Endothelial cell of umbilical vein (primary cell): ENCODE results near the gene AUTS2. TPM values are rescaled to one million over a fixed set of nuclear protein-coding genes. Genes with fewer than 3 reads are reported as not detected.

Experiments used
- BruUV-seq: library from RNA; stranded (reverse); fragments of 400-500 nt; replicated peaks from 2 replicates; lab custom pipeline; 2021; lab: Mats Ljungman, UMichigan
- CTCF ChIA-PET: fragments of 300-600, 350-600 bp; sonication (Branson Sonifier 250); formaldehyde crosslinking; loops from one replicate; lab custom pipeline; 2021; ENCODE audit warnings: antibody characterized with exemption, inconsistent platforms; lab: Charles Lee
- POLR2A ChIA-PET: fragments of 300-600, 350-600 bp; sonication (Branson Sonifier 250); formaldehyde crosslinking; loops from one replicate; lab custom pipeline; 2021; ENCODE audit warnings: antibody characterized with exemption, inconsistent platforms; lab: Charles Lee
- DNase-seq: peaks from one replicate; pipeline ENCODE4 v3.0.0-alpha.2; 2011; ENCODE audit warnings: low read depth, low spot score
- FAIRE-seq: peaks from 2 replicates; lab custom pipeline; 2011; peaks lifted over from hg19 to GRCh38; lab: Jason Lieb, UNC
- H2AFZ ChIP-seq: 2 replicates; pipeline ENCODE4 v1.6.0; 2012; ENCODE audit warnings: low read depth, low read length, control low read depth, inconsistent platforms
- H3K27ac ChIP-seq: 2 replicates; pipeline ENCODE4 v1.5.1; 2011; ENCODE audit warnings: low read depth, mild to moderate bottlenecking, control low read depth, low read length, moderate library complexity; ENCODE audit not compliant: insufficient read depth
- H3K27me3 ChIP-seq, 2 experiments: 2 replicates each; pipeline versions ENCODE4 v1.6.0 to v1.6.1; 2011; ENCODE audit warnings: low read length in 2 of 2, mixed read lengths in 1 of 2; ENCODE audit not compliant: control insufficient read depth in 2 of 2, insufficient read depth in 2 of 2
- H3K36me3 ChIP-seq, 2 experiments: 2 replicates in 1 of 2; 3 replicates in 1 of 2; pipeline ENCODE4 v1.5.1; 2011; ENCODE audit warnings: low read length in 2 of 2, mild to moderate bottlenecking in 1 of 2, moderate library complexity in 1 of 2; ENCODE audit not compliant: control insufficient read depth in 2 of 2, insufficient read depth in 2 of 2; ENCODE audit errors: extremely low read depth in 1 of 2
- H3K4me1 ChIP-seq: 3 replicates; pipeline ENCODE4 v1.5.1; 2011; ENCODE audit warnings: mild to moderate bottlenecking, low read length; ENCODE audit not compliant: control insufficient read depth, insufficient read depth; ENCODE audit errors: extremely low read depth
- H3K4me2 ChIP-seq: 2 replicates; pipeline ENCODE4 v1.6.1; 2011; ENCODE audit warnings: low read length, control low read depth, mixed read lengths; ENCODE audit not compliant: insufficient read depth
- H3K4me3 ChIP-seq, 3 experiments: fragments of 200-600 bp in 1 of 3; sonication (generic), shearing (Covaris generic) in 1 of 3; replicated peaks in 1 of 3; 2 replicates each; pipeline ENCODE4 v1.5.1; 2011 to 2016; ENCODE audit warnings: control low read depth in 3 of 3, low read length in 3 of 3, mild to moderate bottlenecking in 2 of 3, inconsistent platforms in 1 of 3, low read depth in 1 of 3, moderate library complexity in 1 of 3; ENCODE audit not compliant: insufficient read depth in 1 of 3
- H3K79me2 ChIP-seq: 2 replicates; pipeline ENCODE4 v1.6.0; 2012; ENCODE audit warnings: low read length, inconsistent platforms; ENCODE audit not compliant: control insufficient read depth, insufficient read depth
- H3K9ac ChIP-seq: replicated peaks from 2 replicates; pipeline ENCODE3; 2011; ENCODE audit warnings: low read length, control low read depth; ENCODE audit not compliant: insufficient read depth; ENCODE audit errors: extremely low read depth
- H3K9me1 ChIP-seq: replicated peaks from 3 replicates; pipeline ENCODE4 v1.6.0; 2011; ENCODE audit warnings: mild to moderate bottlenecking, low read length; ENCODE audit not compliant: control insufficient read depth, insufficient read depth; ENCODE audit errors: extremely low read depth
- H3K9me3 ChIP-seq: replicated peaks from 2 replicates; pipeline ENCODE4 v1.5.1; 2012; ENCODE audit warnings: low read length, inconsistent platforms; ENCODE audit not compliant: control insufficient read depth, insufficient read depth
- H4K20me1 ChIP-seq: replicated peaks from 2 replicates; pipeline ENCODE3; 2011; ENCODE audit warnings: mild to moderate bottlenecking, low read length; ENCODE audit not compliant: control insufficient read depth, insufficient read depth; ENCODE audit errors: extremely low read depth
- CTCF ChIP-seq, 2 donors: IDR thresholded peaks; 1 replicate in 1 of 2; 2 replicates in 1 of 2; pipeline ENCODE4 v1.5.1; 2011; ENCODE audit warnings: low read length in 2 of 2, mild to moderate bottlenecking in 2 of 2, moderate library complexity in 2 of 2, control low read depth in 1 of 2, inconsistent platforms in 1 of 2, low read depth in 1 of 2; ENCODE audit not compliant: insufficient read depth in 1 of 2; ENCODE audit errors: extremely low read depth in 1 of 2
- EZH2 ChIP-seq: IDR thresholded peaks from 2 replicates; pipeline ENCODE4 v1.6.1; 2012; ENCODE audit warnings: borderline replicate concordance, low read depth, mild to moderate bottlenecking, moderate library complexity, low read length, inconsistent platforms; ENCODE audit not compliant: severe bottlenecking
- FOS ChIP-seq: IDR thresholded peaks from 2 replicates; pipeline ENCODE4 v1.6.1; 2011; ENCODE audit warnings: mild to moderate bottlenecking, low read length, moderate library complexity, borderline replicate concordance; ENCODE audit not compliant: insufficient read depth
- GATA2 ChIP-seq: IDR thresholded peaks from 2 replicates; pipeline ENCODE4 v1.7.0; 2011; ENCODE audit warnings: low read depth, mild to moderate bottlenecking, moderate library complexity, mixed read lengths, low read length; ENCODE audit not compliant: insufficient read length, insufficient read depth
- JUN ChIP-seq: IDR thresholded peaks from 2 replicates; pipeline ENCODE4 v1.6.1; 2011; ENCODE audit warnings: borderline replicate concordance, low read depth; ENCODE audit not compliant: insufficient read length, insufficient read depth
- MAX ChIP-seq: IDR thresholded peaks from 2 replicates; pipeline ENCODE4 v1.6.1; 2011; ENCODE audit not compliant: insufficient read depth, insufficient read length
- MYC ChIP-seq: IDR thresholded peaks from one replicate; pipeline ENCODE4 v1.6.1; 2011; ENCODE audit warnings: mild to moderate bottlenecking, low read depth, low read length
- POLR2A ChIP-seq: IDR thresholded peaks from 2 replicates; pipeline ENCODE4 v1.6.1; 2012; ENCODE audit warnings: low read depth, mild to moderate bottlenecking, control low read depth, low read length
- POLR2AphosphoS5 ChIP-seq: IDR thresholded peaks from 2 replicates; pipeline ENCODE4 v1.6.1; 2012; ENCODE audit warnings: low read depth, mild to moderate bottlenecking, control low read depth, low read length, moderate library complexity; ENCODE audit not compliant: insufficient read depth
- dilution Hi-C: fragments of 300-500 bp; cut with MboI; formaldehyde crosslinking; loops from one replicate; pipeline ENCODE4 v1.15.0; 2019; ENCODE audit warnings: low sequenced_read_pairs; ENCODE audit not compliant: extremely low pct_ligation_motif_present
- intact Hi-C: fragments of 100-400 bp; cut with micrococcal nuclease; formaldehyde crosslinking; loops from one replicate; pipeline ENCODE4 v1.10.0; 2022
- polyA plus RNA-seq, 4 experiments: library from polyadenylated mRNA; depleted of rRNA in 3 of 4; stranded (reverse) in 3 of 4; unstranded in 1 of 4; fragments of >200 nt; gene quantifications; 2 replicates each; pipeline versions ENCODE4 v1.2.1 to v1.2.3, GENCODE V29; 2011 to 2012; ENCODE audit warnings: missing spikeins in 1 of 4
- total RNA-seq: library from RNA; stranded (reverse); gene quantifications from 2 replicates; pipeline ENCODE4 v1.2.3, GENCODE V29; 2021

AUTS2 gene
- total and polyA plus RNA-seq, 2 donors (not counting 3 experiments of a cell fraction or from before 2014, with no cell fraction given) = 0.59 to 8.0 TPM

- FAIRE-seq (no peak), DNase-seq (no peak)
- TF ChIP-seq POLR2AphosphoS5 (no peak), POLR2A (no peak), MYC (no peak), CTCF (IDR thresholded peaks at IDR 0.05; ENCODE audit: extremely low read depth in 1 of 2, insufficient read depth in 1 of 2, low read depth in 1 of 2, low read length in 2 of 2) (no peak), GATA2 (no peak), FOS (no peak), JUN (no peak), MAX (no peak), EZH2 (no peak)
- Histone ChIP-seq H3K4me2 (no peak overlapping the region), H2AFZ (no peak overlapping the region), H3K27ac (no peak overlapping the region), H3K27me3 (no peaks in the 10 kb centered on the region), H3K9me1 (no peaks in the 10 kb centered on the region), H3K79me2 (no peaks in the 10 kb centered on the region), H3K4me1 (no peaks in the 10 kb centered on the region), H3K36me3 (no peaks in the 10 kb centered on the region), H3K9me3 (peaks cover 4% of the 10 kb centered on the region), H3K4me3 (no peak overlapping the region), H4K20me1 (no peaks in the 10 kb centered on the region), H3K9ac (no peak overlapping the region)
- intact Hi-C loops (no loop called here), dilution Hi-C loops (no loop called here)
- ChIA-PET CTCF (no interaction called here), POLR2A (no interaction called here)
- BruUV-seq = no TSS peak
Observed at GRCh38 chr7:69827140-69827539, 228.9 kb downstream of the AUTS2 start.
